ENCODE measurements around the gene DNM3. TPM values are rescaled to one million over a fixed set of nuclear protein-coding genes. Genes with fewer than 3 reads are reported as not detected.
A peak's percentile ranks its signal among the peaks of the same experiment; 100 is the strongest.

Gene DNM3
- total and polyA plus RNA-seq, 9 of the 15 experiments (the other 6 are each of a cell fraction or from before 2014, with no cell fraction given) = 0.08 to 0.36 (median 0.22) TPM; not detected in 1

- peak; percentile 87 for TF ChIP-seq REST (IDR thresholded peaks at IDR 0.05; ENCODE audit: borderline replicate concordance)
- TF ChIP-seq REST (CRISPR knock-in tag; IDR thresholded peaks at IDR 0.05; ENCODE audit: low read depth) = no peak
- TF ChIP-seq ESRRA (IDR thresholded peaks at IDR 0.05; ENCODE audit: borderline replicate concordance, low read depth) = 0 out of 2 replicates have a peak, but pooled peaks have one; percentile 21
- TF ChIP-seq L3MBTL2 (IDR thresholded peaks at IDR 0.05) = 0 out of 2 replicates have a peak, but pooled peaks have one; percentile 31
- no peak for TF ChIP-seq NKRF (IDR thresholded peaks at IDR 0.05; ENCODE audit: borderline replicate concordance)
- no peak for TF ChIP-seq GATA2 (CRISPR knock-in tag; IDR thresholded peaks at IDR 0.05)
- TF ChIP-seq ZNF778 (CRISPR knock-in tag; IDR thresholded peaks at IDR 0.05) = no peak
- 0 out of 2 replicates have a peak, but pooled peaks have one; percentile 42 for TF ChIP-seq RB1 (IDR thresholded peaks at IDR 0.05; ENCODE audit: low read depth)
- TF ChIP-seq CTCF (IDR thresholded peaks at IDR 0.05 in 2 of 3, conservative IDR thresholded peaks at IDR 0.05 in 1 of 3; ENCODE audit: insufficient read depth in 2 of 3, low read depth in 1 of 3, low read length in 3 of 3) = peak; percentile 83 to 99 (median 94)
- TF ChIP-seq SRF (CRISPR knock-in tag; IDR thresholded peaks at IDR 0.05) = 0 out of 4 replicates have a peak, but pooled peaks of 1 of the 2 experiments have one; percentile 17
- TF ChIP-seq FOXA3 (CRISPR knock-in tag; conservative IDR thresholded peaks at IDR 0.05 in 1 of 2, IDR thresholded peaks at IDR 0.05 in 1 of 2) = 0 out of 4 replicates have a peak, but pooled peaks of 1 of the 2 experiments have one; percentile 16
- peak; percentile 4 for TF ChIP-seq MEIS2 (IDR thresholded peaks at IDR 0.05; ENCODE audit: partially characterized antibody)
Measured at GRCh38 chr1:172429331-172430127, 588.2 kb downstream of the DNM3 start (continued).
